ENCODE data around the gene TCF12. TPM values are rescaled to one million over a fixed set of nuclear protein-coding genes. Genes with fewer than 3 reads are reported as not detected.

TCF12 gene
- total RNA-seq, 1 experiment from 2014 or later: 102 TPM

DNA sequence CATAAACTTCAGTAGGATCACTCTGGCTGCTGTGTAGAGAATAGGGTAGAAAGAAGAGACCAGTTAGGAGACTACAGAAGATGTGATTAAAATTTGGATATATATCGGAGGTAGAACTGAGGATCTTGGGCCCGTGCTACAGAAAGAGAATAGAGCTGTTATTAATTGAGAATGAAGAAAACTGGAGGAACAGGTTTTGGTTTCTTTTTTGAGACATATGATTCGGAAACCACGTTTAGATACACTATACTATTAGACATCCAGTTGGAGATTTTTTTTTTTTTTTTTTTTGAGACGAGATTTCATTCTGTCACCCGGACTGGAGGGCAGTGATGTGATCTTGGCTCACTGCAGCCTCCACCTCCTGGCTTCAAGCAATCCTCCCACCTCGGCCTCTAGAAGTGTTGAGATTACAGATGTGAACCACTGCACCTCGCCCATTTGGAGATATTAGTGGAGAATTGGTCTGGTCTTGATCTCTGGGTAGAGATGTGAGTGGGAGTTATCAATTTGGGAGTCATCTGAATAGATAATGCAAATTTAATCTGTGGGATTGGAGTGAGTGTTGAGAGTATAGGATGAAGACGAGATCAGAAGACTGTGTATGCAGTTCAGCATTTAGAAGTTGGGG is 50.9 kb downstream of the TCF12 start:
- in situ Hi-C loops (cut with HindIII; ENCODE audit: low pct_unique_long_range_greater_than_20kb, low sequenced_read_pairs) (no loop called here), intact Hi-C loops (cut with micrococcal nuclease; ENCODE audit: unreplicated experiment) (no loop called here)
- H3K27me3 ChIP-seq (ENCODE audit: control insufficient read depth, insufficient read depth, low read length): no peaks in the 10 kb centered on the region
- BruUV-seq (replicated peaks): no TSS peak
- H3K36me3 ChIP-seq (ENCODE audit: control insufficient read depth, insufficient read depth, low read length): no peaks in the 10 kb centered on the region
- CTCF ChIA-PET: no interaction called here
- ATAC-seq (no peak), DNase-seq (ENCODE audit: low read depth, low spot score) (no peak)
- H3K9me3 ChIP-seq (ENCODE audit: control insufficient read depth, insufficient read depth, low read depth, low read length): no peaks in the 10 kb centered on the region
- no peak for TF ChIP-seq SIN3A (IDR thresholded peaks at IDR 0.05; ENCODE audit: borderline replicate concordance, insufficient read depth, low read depth, low read length)
- TF ChIP-seq POLR2AphosphoS5 (IDR thresholded peaks at IDR 0.05; ENCODE audit: low read depth, low read length): no peak
- TF ChIP-seq, protein P1, sequence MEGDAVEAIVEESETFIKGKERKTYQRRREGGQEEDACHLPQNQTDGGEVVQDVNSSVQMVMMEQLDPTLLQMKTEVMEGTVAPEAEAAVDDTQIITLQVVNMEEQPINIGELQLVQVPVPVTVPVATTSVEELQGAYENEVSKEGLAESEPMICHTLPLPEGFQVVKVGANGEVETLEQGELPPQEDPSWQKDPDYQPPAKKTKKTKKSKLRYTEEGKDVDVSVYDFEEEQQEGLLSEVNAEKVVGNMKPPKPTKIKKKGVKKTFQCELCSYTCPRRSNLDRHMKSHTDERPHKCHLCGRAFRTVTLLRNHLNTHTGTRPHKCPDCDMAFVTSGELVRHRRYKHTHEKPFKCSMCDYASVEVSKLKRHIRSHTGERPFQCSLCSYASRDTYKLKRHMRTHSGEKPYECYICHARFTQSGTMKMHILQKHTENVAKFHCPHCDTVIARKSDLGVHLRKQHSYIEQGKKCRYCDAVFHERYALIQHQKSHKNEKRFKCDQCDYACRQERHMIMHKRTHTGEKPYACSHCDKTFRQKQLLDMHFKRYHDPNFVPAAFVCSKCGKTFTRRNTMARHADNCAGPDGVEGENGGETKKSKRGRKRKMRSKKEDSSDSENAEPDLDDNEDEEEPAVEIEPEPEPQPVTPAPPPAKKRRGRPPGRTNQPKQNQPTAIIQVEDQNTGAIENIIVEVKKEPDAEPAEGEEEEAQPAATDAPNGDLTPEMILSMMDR (IDR thresholded peaks at IDR 0.05): no peak
- TF ChIP-seq TCF7L2 (IDR thresholded peaks at IDR 0.05; ENCODE audit: low read depth, low read length): no peak
- TF ChIP-seq, protein P2, sequence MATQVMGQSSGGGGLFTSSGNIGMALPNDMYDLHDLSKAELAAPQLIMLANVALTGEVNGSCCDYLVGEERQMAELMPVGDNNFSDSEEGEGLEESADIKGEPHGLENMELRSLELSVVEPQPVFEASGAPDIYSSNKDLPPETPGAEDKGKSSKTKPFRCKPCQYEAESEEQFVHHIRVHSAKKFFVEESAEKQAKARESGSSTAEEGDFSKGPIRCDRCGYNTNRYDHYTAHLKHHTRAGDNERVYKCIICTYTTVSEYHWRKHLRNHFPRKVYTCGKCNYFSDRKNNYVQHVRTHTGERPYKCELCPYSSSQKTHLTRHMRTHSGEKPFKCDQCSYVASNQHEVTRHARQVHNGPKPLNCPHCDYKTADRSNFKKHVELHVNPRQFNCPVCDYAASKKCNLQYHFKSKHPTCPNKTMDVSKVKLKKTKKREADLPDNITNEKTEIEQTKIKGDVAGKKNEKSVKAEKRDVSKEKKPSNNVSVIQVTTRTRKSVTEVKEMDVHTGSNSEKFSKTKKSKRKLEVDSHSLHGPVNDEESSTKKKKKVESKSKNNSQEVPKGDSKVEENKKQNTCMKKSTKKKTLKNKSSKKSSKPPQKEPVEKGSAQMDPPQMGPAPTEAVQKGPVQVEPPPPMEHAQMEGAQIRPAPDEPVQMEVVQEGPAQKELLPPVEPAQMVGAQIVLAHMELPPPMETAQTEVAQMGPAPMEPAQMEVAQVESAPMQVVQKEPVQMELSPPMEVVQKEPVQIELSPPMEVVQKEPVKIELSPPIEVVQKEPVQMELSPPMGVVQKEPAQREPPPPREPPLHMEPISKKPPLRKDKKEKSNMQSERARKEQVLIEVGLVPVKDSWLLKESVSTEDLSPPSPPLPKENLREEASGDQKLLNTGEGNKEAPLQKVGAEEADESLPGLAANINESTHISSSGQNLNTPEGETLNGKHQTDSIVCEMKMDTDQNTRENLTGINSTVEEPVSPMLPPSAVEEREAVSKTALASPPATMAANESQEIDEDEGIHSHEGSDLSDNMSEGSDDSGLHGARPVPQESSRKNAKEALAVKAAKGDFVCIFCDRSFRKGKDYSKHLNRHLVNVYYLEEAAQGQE (IDR thresholded peaks at IDR 0.05; ENCODE audit: insufficient read depth in 1 of 2, low read depth in 2 of 2, low read length in 1 of 2): no peak
- H3K4me3 ChIP-seq (ENCODE audit: low read depth in 2 of 2, low read length in 2 of 2): no peak overlapping the region
- POLR2A ChIA-PET: no interaction called here
- no peak overlapping the region for H3K27ac ChIP-seq (ENCODE audit: low read length)
- peaks cover 29% of the 10 kb centered on the region for H3K4me1 ChIP-seq (ENCODE audit: control insufficient read depth, insufficient read depth, low read length)

DNA sequence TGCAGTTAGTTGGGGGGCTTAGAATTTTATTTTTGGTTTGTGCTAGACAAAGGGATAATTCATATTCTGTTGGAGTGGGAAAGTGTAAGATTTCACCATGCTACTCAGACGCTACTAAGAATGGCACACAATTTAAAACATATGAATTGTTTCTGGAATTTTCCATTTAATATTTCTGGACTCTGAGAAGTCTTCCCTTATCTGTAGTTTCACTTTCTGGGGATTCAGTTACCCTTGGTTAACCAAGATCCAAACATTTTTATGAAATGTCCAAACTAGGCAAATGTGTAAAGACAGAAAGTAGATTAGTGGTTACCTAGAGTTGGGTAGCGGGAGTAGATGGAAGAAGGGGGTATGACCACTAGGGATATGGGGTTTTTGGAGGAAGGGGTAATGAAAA is 53.1 kb downstream of the TCF12 start:
- no peak for ATAC-seq
- ChIA-PET POLR2A (no interaction called here), CTCF (no interaction called here)
- Histone ChIP-seq H3K36me3 (ENCODE audit: control insufficient read depth, insufficient read depth, low read length) (no peaks in the 10 kb centered on the region), H3K4me1 (ENCODE audit: control insufficient read depth, insufficient read depth, low read length) (peaks cover 28% of the 10 kb centered on the region), H3K27me3 (ENCODE audit: control insufficient read depth, insufficient read depth, low read length) (no peaks in the 10 kb centered on the region), H3K9me3 (ENCODE audit: control insufficient read depth, insufficient read depth, low read depth, low read length) (no peaks in the 10 kb centered on the region), H3K27ac (ENCODE audit: low read length) (no peak overlapping the region), H3K4me3 (ENCODE audit: low read depth in 2 of 2, low read length in 2 of 2) (no peak overlapping the region)
- BruUV-seq (replicated peaks): no TSS peak
- no peak for DNase-seq (ENCODE audit: low read depth, low spot score)
- intact Hi-C loops (cut with micrococcal nuclease; ENCODE audit: unreplicated experiment) (no loop called here), in situ Hi-C loops (cut with HindIII; ENCODE audit: low pct_unique_long_range_greater_than_20kb, low sequenced_read_pairs) (no loop called here)
- TF ChIP-seq SIN3A (IDR thresholded peaks at IDR 0.05; ENCODE audit: borderline replicate concordance, insufficient read depth, low read depth, low read length) (no peak), POLR2AphosphoS5 (IDR thresholded peaks at IDR 0.05; ENCODE audit: low read depth, low read length) (no peak), TCF7L2 (IDR thresholded peaks at IDR 0.05; ENCODE audit: low read depth, low read length) (no peak)
- TF ChIP-seq, protein P1 (IDR thresholded peaks at IDR 0.05): no peak
- TF ChIP-seq, protein P2 (IDR thresholded peaks at IDR 0.05; ENCODE audit: insufficient read depth in 1 of 2, low read depth in 2 of 2, low read length in 1 of 2): no peak
